Forelimb muscle (tissue), 1 donor: ENCODE results near the gene AMBP. TPM values are rescaled to one million over a fixed set of nuclear protein-coding genes. Genes with fewer than 3 reads are reported as not detected.
"Not testable (repeated sequence)": the region's sequence is repeated elsewhere in the genome, so short reads cannot be mapped to it uniquely, and the experiment has no call there.

Experiments
- DNase-seq: peaks from one replicate; pipeline ENCODE4 v3.0.0-alpha.2; 2013; ENCODE audit warnings: low read depth
- polyA plus RNA-seq: library from polyadenylated mRNA; unstranded; fragments of 120-200 nt; gene quantifications from one replicate; pipeline ENCODE4 v1.2.1, GENCODE V29; 2013; ENCODE audit not compliant: insufficient read length

Gene AMBP
- polyA plus RNA-seq, 1 donor = not detected

DNA sequence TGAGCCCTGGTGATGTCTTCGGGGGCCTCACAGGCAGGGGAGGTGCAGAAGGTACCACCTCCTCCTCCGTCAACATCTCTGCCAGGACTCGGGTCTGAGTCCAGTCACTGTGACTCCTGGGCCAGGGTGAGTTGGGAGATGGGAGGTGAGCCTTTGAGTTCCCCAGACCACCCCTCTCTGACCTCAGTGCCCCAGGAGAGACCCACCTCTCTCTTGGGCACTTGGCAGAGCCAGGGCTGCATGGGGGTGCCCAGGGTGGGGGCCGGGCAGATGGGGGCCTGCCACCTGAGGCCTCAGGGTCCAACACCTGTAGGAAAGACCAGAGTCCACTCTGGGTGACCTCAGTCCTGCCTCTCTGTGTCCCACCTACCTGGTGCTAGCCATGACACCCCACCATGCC is 14.2 kb upstream of the AMBP start:
- no peak for DNase-seq

DNA sequence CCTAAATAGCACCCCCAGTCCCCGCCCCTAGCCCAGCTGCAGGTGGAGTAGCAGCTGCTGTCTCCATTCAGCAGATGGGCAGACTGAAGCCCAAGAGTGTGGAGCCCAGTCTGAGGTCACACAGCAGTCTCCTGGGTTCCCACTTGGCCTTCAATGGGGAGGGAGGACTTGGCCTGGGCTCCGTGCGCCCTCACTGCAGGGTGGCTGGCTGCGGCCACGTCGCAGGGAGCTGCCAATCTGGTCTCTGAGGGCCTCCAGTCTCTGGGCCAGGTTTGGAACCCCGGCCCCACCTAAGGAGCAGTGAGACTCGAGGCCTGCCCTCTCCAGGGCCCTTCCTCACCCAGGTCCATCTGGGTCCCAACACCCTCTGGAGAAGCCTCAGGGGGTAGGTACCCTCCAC is 13.6 kb upstream of the AMBP start:
- DNase-seq = no peak

GRCh38 chr9:114090798-114091197 is 12.7 kb upstream of the AMBP start:
- DNase-seq = no peak

GRCh38 chr9:114089206-114089840 is 11.2 kb upstream of the AMBP start:
- no peak for DNase-seq

DNA sequence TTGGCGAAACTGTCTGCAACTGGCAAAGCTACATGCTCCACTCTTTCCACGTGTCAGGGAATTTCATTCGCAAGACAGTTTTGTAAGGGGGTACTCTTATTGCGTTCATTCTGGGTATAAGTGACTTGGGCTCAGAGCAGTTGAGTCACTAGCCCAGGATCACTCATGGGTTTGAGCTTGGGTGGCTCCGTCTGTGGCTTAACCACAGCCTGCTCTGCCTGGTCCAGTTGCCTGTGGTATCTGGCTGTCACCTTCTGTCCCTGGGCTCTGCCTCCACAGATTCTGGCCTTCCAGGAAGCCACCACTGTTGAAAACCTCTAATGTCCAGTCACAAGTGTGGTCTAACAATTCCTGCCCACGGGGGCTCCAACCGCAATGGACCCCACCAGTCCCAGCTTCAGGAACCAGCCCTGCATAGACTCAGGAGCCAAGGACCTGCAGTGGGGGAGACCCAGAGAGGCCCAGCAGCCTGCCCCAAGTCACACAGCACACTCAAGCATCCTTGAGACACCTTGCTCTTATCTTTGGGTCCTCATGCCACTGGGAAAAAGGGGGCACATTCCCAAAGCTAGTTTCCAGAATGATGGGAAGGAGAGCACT is 10.6 kb upstream of the AMBP start:
- no peak for DNase-seq

GRCh38 chr9:114087721-114088120 is 9.6 kb upstream of the AMBP start:
- no peak for DNase-seq

DNA sequence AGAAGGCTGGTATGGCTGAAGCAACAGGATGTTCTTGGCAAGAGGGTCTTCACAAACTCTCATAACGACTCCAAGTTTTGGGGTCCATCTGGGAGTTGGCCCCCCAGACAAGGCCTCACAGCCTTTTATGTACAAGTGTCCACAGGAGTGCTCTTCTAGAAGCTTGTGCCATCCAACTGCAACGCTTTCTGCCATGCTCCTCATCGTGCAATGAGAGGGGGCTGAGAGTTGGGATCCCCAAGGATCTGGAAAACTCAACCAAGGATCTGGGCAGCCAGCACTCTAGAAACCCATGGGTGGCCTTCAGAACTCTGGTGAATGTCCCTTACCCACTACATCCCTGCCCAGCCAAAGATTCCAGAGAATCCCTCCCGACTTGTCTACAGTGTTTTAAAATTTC is 8.5 kb upstream of the AMBP start:
- DNase-seq = no peak

GRCh38 chr9:114086009-114086408 is 7.9 kb upstream of the AMBP start:
- no peak for DNase-seq

DNA sequence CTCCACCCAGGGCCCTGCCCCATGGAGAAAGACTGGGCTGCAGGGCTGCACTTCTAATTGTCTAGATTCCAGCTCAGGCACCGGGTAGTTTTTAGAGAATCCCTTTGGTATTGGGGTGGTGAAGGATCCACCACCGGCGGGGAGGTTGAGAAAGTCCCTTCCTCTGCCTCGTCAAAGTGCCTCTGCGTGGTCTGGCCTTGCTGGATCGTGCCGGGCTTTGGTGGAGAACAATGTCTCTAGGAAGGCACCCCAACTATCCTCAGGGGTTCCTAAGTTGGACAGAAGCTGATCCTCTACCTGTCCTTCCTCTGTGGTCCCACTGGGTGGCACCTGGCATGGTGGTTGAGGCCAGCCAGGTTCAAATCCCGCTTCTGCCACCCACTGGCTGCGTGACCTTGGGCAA is 7.3 kb upstream of the AMBP start:
- DNase-seq = no peak

DNA sequence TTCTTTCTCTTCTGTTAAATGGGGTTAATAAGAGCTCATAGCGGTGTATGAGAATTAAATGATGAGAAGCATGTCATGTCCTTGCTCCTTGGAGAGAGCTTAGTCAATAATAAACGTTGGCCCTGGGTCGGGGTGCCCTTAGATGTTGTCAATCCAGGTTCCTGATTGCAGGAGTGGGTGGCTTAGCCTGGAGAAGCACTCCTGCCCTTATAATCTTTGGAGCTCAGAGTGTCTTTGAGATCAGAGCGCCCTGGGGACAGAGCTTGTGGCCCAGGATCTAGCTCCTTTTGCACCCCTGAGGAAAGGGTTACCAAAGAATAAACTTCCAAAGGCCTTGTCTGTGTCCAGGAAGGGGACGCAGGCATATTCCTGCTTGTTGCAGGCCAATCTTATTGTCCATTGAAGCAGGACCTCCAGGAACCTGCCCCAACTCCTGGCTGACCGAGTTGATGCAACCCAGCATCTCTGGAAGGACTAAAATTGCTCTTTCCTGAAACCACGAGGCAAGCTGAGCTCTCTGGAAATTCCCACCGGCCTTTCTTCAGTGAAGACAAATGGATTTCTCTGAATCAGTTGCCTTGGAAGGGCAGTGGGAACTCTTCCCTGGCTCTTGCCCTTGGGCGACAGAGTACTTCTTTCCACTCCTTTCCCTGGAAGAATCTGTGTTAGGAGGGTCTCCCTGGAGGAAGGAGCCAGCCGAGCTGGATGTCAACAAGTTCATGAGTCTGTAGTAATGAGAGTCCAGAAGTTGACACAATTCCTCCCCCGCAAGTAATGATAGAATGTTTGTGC is 6.4 kb upstream of the AMBP start:
- no peak for DNase-seq

DNA sequence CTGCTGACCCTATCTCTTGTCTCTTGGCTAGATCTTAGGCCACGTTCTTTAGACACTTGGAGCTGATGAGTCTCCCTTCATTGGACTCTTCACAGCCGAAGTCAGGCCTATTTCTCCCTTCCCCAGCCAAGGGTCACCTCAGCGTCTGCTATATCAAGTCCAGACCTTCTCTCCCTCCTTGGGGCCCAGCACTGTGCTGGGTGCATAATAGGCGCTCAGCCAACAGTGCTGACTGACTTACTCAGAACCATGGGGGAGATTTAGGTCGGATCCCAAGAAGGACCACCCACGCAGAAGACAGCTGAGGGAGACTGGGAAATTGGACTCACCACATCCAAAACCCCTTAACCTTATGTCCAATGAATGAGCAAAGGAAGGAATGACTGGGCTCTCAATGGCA is 5.6 kb upstream of the AMBP start:
- DNase-seq = no peak

GRCh38 chr9:114082763-114083412 is 4.8 kb upstream of the AMBP start:
- DNase-seq = not testable (repeated sequence)

DNA sequence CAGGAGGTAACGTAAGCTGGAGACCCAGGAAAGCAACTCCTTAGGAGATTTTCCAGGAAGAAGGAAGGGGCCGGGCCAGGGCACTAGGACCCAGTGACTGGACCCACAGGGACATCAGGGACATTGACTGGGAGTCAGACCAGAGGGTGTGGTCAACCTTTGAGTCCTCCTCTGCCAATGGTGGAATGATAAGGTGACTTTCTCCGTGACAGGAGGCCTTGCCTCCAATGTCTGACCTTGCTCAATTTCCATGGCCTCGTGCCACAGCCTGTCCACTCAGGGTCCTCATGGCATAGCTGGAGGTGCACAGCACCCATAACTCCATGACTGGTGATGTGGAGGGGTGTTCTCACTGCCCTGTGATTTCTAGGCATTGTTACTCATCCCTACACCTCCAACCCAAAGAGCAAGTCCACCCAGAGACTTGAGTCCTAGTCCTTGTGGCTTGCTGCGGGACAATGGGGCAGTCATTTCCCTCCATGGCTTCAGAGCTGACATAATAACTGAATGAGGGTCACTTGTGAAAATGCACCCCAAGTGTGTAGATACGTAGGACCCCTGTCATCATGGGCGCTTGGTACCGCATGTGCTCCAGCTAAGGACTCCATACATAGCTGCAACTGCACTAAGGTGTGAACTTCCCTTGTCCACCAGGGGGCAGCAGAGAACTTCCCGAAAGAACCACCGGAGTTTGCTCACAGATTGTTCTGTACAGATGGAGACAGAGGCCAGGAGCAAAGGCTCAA is 4.1 kb upstream of the AMBP start:
- DNase-seq = peak; percentile 87

- no peak for DNase-seq
These were observed 3.4 kb upstream of the AMBP start for GRCh38 chr9:114081441-114082016.

- DNase-seq = no peak
These were observed 2.8 kb upstream of the AMBP start for GRCh38 chr9:114080773-114081440.

GRCh38 chr9:114080195-114080772 is 2.2 kb upstream of the AMBP start:
- DNase-seq = no peak

GRCh38 chr9:114078781-114079156 is 669 bp upstream of the AMBP start:
- DNase-seq = no peak

- DNase-seq = no peak
These were observed 800 bp downstream of the AMBP start for GRCh38 chr9:114077162-114077837.

GRCh38 chr9:114076237-114077161 is 1.6 kb downstream of the AMBP start:
- no peak for DNase-seq
